ENCODE measurements around the gene BRI3BP. TPM values are rescaled to one million over a fixed set of nuclear protein-coding genes. Genes with fewer than 3 reads are reported as not detected.
"Not testable (repeated sequence)": the region's sequence is repeated elsewhere in the genome, so short reads cannot be mapped to it uniquely, and the experiment has no call there.

BRI3BP gene
- total RNA-seq, 1 donor from 2014 or later = 3.6 TPM

DNA sequence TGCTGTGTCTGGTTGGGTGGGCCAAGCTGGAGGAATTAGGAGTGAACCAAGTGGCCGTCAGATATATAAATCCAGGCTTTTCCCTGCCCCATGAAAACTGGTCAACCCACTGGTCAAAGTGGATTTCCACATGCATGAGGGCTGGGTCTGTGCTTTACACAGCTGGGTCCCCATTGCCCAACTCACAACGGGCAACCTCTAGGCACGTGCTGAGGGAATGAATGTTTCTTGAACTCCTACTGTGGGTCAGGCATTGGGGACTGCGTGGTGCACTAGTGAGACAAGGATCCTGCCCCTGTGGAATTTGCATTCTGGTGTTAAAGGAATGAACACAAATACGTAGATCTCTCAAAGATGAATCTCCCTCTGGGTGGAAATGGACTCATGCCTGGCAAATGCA is 64.3 kb downstream of the BRI3BP start:
- no peak for FAIRE-seq
- Histone ChIP-seq H3K79me2 (ENCODE audit: insufficient read depth, low read length) (no peaks in the 10 kb centered on the region), H3K4me3 (ENCODE audit: insufficient read depth, low read depth, low read length) (no peak overlapping the region), H3K9ac (ENCODE audit: low read length) (no peak overlapping the region), H3K9me3 (ENCODE audit: insufficient read depth, low read depth, low read length) (no peaks in the 10 kb centered on the region), H3K36me3 (ENCODE audit: insufficient read depth, low read length) (no peaks in the 10 kb centered on the region), H2AFZ (ENCODE audit: low read depth, low read length) (no peak overlapping the region), H3K27ac (ENCODE audit: low read depth, low read length) (no peak overlapping the region), H3K27me3 (ENCODE audit: insufficient read depth, low read length) (no peaks in the 10 kb centered on the region), H4K20me1 (ENCODE audit: insufficient read depth, low read length) (no peaks in the 10 kb centered on the region), H3K4me1 (ENCODE audit: insufficient read depth, low read length) (no peaks in the 10 kb centered on the region), H3K4me2 (ENCODE audit: low read length) (no peak overlapping the region)
- Mint-ChIP-seq H3K27me3 (ENCODE audit: low read depth, unreplicated experiment) (peaks cover 3% of the 10 kb centered on the region), H3K4me3 (ENCODE audit: unreplicated experiment) (no peak overlapping the region), H3K36me3 (ENCODE audit: low read depth, unreplicated experiment) (peaks cover 3% of the 10 kb centered on the region), H3K27ac (ENCODE audit: unreplicated experiment) (no peak overlapping the region), H3K4me1 (ENCODE audit: low read depth, unreplicated experiment) (no peaks in the 10 kb centered on the region), H3K9me3 (ENCODE audit: unreplicated experiment) (peaks cover 8% of the 10 kb centered on the region)
- no peak for DNase-seq (ENCODE audit: low read depth)
- TF ChIP-seq, protein P1, sequence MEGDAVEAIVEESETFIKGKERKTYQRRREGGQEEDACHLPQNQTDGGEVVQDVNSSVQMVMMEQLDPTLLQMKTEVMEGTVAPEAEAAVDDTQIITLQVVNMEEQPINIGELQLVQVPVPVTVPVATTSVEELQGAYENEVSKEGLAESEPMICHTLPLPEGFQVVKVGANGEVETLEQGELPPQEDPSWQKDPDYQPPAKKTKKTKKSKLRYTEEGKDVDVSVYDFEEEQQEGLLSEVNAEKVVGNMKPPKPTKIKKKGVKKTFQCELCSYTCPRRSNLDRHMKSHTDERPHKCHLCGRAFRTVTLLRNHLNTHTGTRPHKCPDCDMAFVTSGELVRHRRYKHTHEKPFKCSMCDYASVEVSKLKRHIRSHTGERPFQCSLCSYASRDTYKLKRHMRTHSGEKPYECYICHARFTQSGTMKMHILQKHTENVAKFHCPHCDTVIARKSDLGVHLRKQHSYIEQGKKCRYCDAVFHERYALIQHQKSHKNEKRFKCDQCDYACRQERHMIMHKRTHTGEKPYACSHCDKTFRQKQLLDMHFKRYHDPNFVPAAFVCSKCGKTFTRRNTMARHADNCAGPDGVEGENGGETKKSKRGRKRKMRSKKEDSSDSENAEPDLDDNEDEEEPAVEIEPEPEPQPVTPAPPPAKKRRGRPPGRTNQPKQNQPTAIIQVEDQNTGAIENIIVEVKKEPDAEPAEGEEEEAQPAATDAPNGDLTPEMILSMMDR (IDR thresholded peaks at IDR 0.05; ENCODE audit: insufficient read depth, low read depth, low read length) = no peak
- TF ChIP-seq EZH2 (IDR thresholded peaks at IDR 0.05; ENCODE audit: insufficient read depth, low read length) = no peak

DNA sequence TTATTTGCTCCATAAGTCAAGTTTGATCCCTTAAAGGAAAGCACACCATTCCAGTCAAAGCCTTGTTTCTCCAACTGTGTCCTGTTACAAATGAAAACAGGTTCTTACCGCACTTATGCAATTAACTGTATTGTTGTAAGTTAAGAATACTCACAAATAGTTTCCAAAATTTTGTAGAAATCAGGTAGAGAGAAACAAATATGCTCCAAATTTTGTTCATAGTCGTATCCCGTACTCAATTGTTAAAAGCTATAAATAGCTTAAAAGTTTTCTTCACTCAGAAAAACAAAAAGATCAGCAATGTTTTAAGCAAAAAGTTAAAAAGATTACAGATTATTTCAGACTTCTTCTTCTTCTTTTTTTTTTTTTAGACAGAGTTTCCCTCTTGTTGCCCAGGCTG is 67.8 kb downstream of the BRI3BP start:
- FAIRE-seq (no peak), DNase-seq (ENCODE audit: low read depth) (no peak)
- H3K4me2 ChIP-seq (ENCODE audit: low read length) = no peak overlapping the region
- peaks cover 5% of the 10 kb centered on the region for H3K4me1 ChIP-seq (ENCODE audit: insufficient read depth, low read length)
- peaks cover 6% of the 10 kb centered on the region for H3K9me3 Mint-ChIP-seq (ENCODE audit: unreplicated experiment)
- TF ChIP-seq, protein P1 (IDR thresholded peaks at IDR 0.05; ENCODE audit: insufficient read depth, low read depth, low read length) = no peak
- TF ChIP-seq EZH2 (IDR thresholded peaks at IDR 0.05; ENCODE audit: insufficient read depth, low read length) = no peak
- H3K9ac ChIP-seq (ENCODE audit: low read length) = no peak overlapping the region
- H3K36me3 Mint-ChIP-seq (ENCODE audit: low read depth, unreplicated experiment) = no peaks in the 10 kb centered on the region
- H3K27ac ChIP-seq (ENCODE audit: low read depth, low read length) = no peak overlapping the region
- H3K27me3 Mint-ChIP-seq (ENCODE audit: low read depth, unreplicated experiment) = peaks cover 4% of the 10 kb centered on the region
- peaks cover 7% of the 10 kb centered on the region for H3K79me2 ChIP-seq (ENCODE audit: insufficient read depth, low read length)
- H3K27ac Mint-ChIP-seq (ENCODE audit: unreplicated experiment) = no peak overlapping the region
- H3K4me1 Mint-ChIP-seq (ENCODE audit: low read depth, unreplicated experiment) = no peaks in the 10 kb centered on the region
- H2AFZ ChIP-seq (ENCODE audit: low read depth, low read length) = no peak overlapping the region
- peaks cover 6% of the 10 kb centered on the region for H4K20me1 ChIP-seq (ENCODE audit: insufficient read depth, low read length)
- H3K36me3 ChIP-seq (ENCODE audit: insufficient read depth, low read length) = no peaks in the 10 kb centered on the region
- no peak overlapping the region for H3K4me3 ChIP-seq (ENCODE audit: insufficient read depth, low read depth, low read length)
- H3K27me3 ChIP-seq (ENCODE audit: insufficient read depth, low read length) = no peaks in the 10 kb centered on the region
- no peaks in the 10 kb centered on the region for H3K9me3 ChIP-seq (ENCODE audit: insufficient read depth, low read depth, low read length)
- H3K4me3 Mint-ChIP-seq (ENCODE audit: unreplicated experiment) = no peak overlapping the region

DNA sequence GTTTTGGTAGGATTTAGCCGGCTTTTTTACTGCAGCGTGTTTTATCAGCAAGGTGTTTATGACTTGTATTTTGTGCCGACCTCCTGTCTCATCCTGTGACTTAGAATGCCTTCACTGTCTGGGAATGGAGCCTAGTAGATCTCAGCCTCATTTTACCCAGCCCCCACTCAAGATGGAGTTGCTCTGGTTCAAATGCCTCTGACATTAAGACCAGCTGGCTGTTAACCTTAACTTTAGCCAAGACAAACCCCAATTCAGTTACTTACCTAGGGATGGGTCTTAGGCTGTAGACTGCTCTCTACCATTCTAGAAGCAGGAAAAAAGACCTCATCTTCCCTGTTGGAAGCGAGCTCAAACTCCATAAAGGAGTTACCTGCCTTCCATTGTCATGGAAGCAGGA is 70.1 kb downstream of the BRI3BP start:
- H3K27me3 Mint-ChIP-seq (ENCODE audit: low read depth, unreplicated experiment); H3K36me3 ChIP-seq (ENCODE audit: insufficient read depth, low read length); H3K27me3 ChIP-seq (ENCODE audit: insufficient read depth, low read length); H3K4me3 Mint-ChIP-seq (ENCODE audit: unreplicated experiment); DNase-seq (ENCODE audit: low read depth); H3K9me3 ChIP-seq (ENCODE audit: insufficient read depth, low read depth, low read length); FAIRE-seq; H3K4me3 ChIP-seq (ENCODE audit: insufficient read depth, low read depth, low read length); H3K9me3 Mint-ChIP-seq (ENCODE audit: unreplicated experiment); H2AFZ ChIP-seq (ENCODE audit: low read depth, low read length); H3K4me2 ChIP-seq (ENCODE audit: low read length); H3K4me1 Mint-ChIP-seq (ENCODE audit: low read depth, unreplicated experiment); H3K27ac Mint-ChIP-seq (ENCODE audit: unreplicated experiment); H3K36me3 Mint-ChIP-seq (ENCODE audit: low read depth, unreplicated experiment); H3K9ac ChIP-seq (ENCODE audit: low read length); H3K27ac ChIP-seq (ENCODE audit: low read depth, low read length): not testable (repeated sequence)
- Histone ChIP-seq H3K79me2 (ENCODE audit: insufficient read depth, low read length) (peaks cover 15% of the 10 kb centered on the region), H3K4me1 (ENCODE audit: insufficient read depth, low read length) (peaks cover 13% of the 10 kb centered on the region), H4K20me1 (ENCODE audit: insufficient read depth, low read length) (peaks cover 28% of the 10 kb centered on the region)
